K562 (cell line): Measurements from ENCODE around the gene PIK3C2G. TPM values are rescaled to one million over a fixed set of nuclear protein-coding genes. Genes with fewer than 3 reads are reported as not detected.

Source experiments
- ATAC-seq: fragments of 200-7000 bp; cut with Tn5 transposase; 3 replicates; pipeline ENCODE4 v1.9.1; 2020; ENCODE audit warnings: moderate library complexity
- BruUV-seq: library from RNA; stranded (reverse); fragments of 400-500 nt; replicated peaks from 2 replicates; lab custom pipeline; 2021; lab: Mats Ljungman, UMichigan
- CTCF ChIA-PET: fragments of 300-600 bp; formaldehyde crosslinking; extraction: SDS; loops from one replicate; lab custom pipeline; 2021; ENCODE audit warnings: low intra/inter-chr PET ratio; lab: Yijun Ruan, JAX
- POLR2A ChIA-PET: fragments of 300-600, 350-650 bp; sonication (Branson Sonifier 250); formaldehyde crosslinking; extraction: SDS; loops from one replicate; lab custom pipeline; 2021; ENCODE audit warnings: antibody characterized with exemption, inconsistent platforms; lab: Yijun Ruan, JAX
- DNase-seq, 4 experiments: peaks; one replicate each; pipeline versions ENCODE4 v3.0.0 to v3.0.0-alpha.2; 2011 to 2018; ENCODE audit warnings: low spot score in 3 of 4, mixed read lengths in 3 of 4; ENCODE audit errors: extremely low read depth in 1 of 4
- FAIRE-seq: peaks from 2 replicates; lab custom pipeline; 2011; peaks lifted over from hg19 to GRCh38; lab: Jason Lieb, UNC
- H2AFZ ChIP-seq: 2 replicates; pipeline ENCODE4 v1.6.0; 2011; ENCODE audit warnings: low read depth, low read length, control low read depth, inconsistent platforms
- H3K27ac ChIP-seq: fragments of 200-600 bp; 3 replicates; pipeline ENCODE4 v1.8.0; 2011; ENCODE audit warnings: low read depth, mild to moderate bottlenecking, control low read depth, inconsistent platforms, low read length, moderate library complexity, mixed read lengths; ENCODE audit errors: extremely low read depth
- H3K27me3 ChIP-seq, 2 experiments: fragments of 300-600 bp in 1 of 2; 2 replicates in 1 of 2; 3 replicates in 1 of 2; pipeline versions ENCODE4 v1.6.0 to v1.8.0; 2011; ENCODE audit warnings: inconsistent platforms in 2 of 2, low read length in 2 of 2, mild to moderate bottlenecking in 1 of 2, mixed read lengths in 1 of 2, moderate library complexity in 1 of 2; ENCODE audit not compliant: control insufficient read depth in 2 of 2, insufficient read depth in 2 of 2
- H3K36me3 ChIP-seq: fragments of 300-600 bp; 3 replicates; pipeline ENCODE4 v1.8.0; 2011; ENCODE audit warnings: mild to moderate bottlenecking, low read length, inconsistent platforms; ENCODE audit not compliant: control insufficient read depth, insufficient read depth
- H3K4me1 ChIP-seq, 2 experiments: fragments of 200-600 bp in 1 of 2; replicated peaks in 1 of 2; 2 replicates in 1 of 2; 3 replicates in 1 of 2; pipeline versions ENCODE4 v1.5.1 to v1.8.0; 2011; ENCODE audit warnings: inconsistent platforms in 2 of 2, low read length in 2 of 2, mild to moderate bottlenecking in 1 of 2, mixed read lengths in 1 of 2, moderate library complexity in 1 of 2; ENCODE audit not compliant: control insufficient read depth in 2 of 2, insufficient read depth in 2 of 2
- H3K4me2 ChIP-seq: 2 replicates; pipeline ENCODE4 v1.6.1; 2011; ENCODE audit warnings: low read length, control low read depth, inconsistent platforms, mixed read lengths; ENCODE audit not compliant: insufficient read depth
- H3K4me3 ChIP-seq: fragments of 200-600 bp; sonication (generic), shearing (Covaris generic); 2 replicates; pipeline ENCODE4 v1.5.1; 2016; ENCODE audit warnings: control low read depth, inconsistent platforms
- H3K79me2 ChIP-seq: fragments of 200-600 bp; 3 replicates; pipeline ENCODE4 v1.8.0; 2011; ENCODE audit warnings: low read length, inconsistent platforms; ENCODE audit not compliant: control insufficient read depth, insufficient read depth
- H3K9ac ChIP-seq, 2 experiments: 2 replicates each; pipeline versions ENCODE4 v1.6.0 to v1.6.1; 2011; ENCODE audit warnings: low read depth in 2 of 2, low read length in 2 of 2, control low read depth in 1 of 2, inconsistent platforms in 1 of 2, mild to moderate bottlenecking in 1 of 2, mixed read lengths in 1 of 2; ENCODE audit not compliant: insufficient read depth in 1 of 2
- H3K9me1 ChIP-seq: one replicate; pipeline ENCODE4 v1.6.0; 2011; ENCODE audit warnings: inconsistent platforms, mild to moderate bottlenecking, low read length, moderate library complexity; ENCODE audit not compliant: control insufficient read depth, insufficient read depth
- H3K9me3 ChIP-seq: replicated peaks from 2 replicates; pipeline ENCODE4 v1.5.1; 2011; ENCODE audit warnings: low read depth, low read length, inconsistent platforms; ENCODE audit not compliant: control insufficient read depth, insufficient read depth
- H4K20me1 ChIP-seq: replicated peaks from 2 replicates; pipeline ENCODE4 v1.6.1; 2011; ENCODE audit warnings: low read length, inconsistent platforms, mixed read lengths; ENCODE audit not compliant: control insufficient read depth, insufficient read depth
- ARID3A ChIP-seq: IDR thresholded peaks from 2 replicates; pipeline ENCODE4 v1.6.1; 2012; ENCODE audit warnings: low read depth, low read length, improper control_type of control experiment, borderline replicate concordance
- EHMT2 ChIP-seq: fragments of 450-650 bp; IDR thresholded peaks from 2 replicates; pipeline ENCODE4 v1.6.1; 2018; ENCODE audit warnings: antibody characterized with exemption
- FOXJ2 ChIP-seq: fragments of 200-800 bp; sonication (Bioruptor generic); IDR thresholded peaks from 2 replicates; pipeline ENCODE4 v1.6.1; 2016; ENCODE audit warnings: missing genetic modification characterization, missing compliant biosample characterization
- GTF2B ChIP-seq: IDR thresholded peaks from 2 replicates; pipeline ENCODE4 v1.6.1; 2011; ENCODE audit not compliant: insufficient read length; ENCODE audit errors: extremely low read depth
- HDAC3 ChIP-seq: fragments of 450-650 bp; IDR thresholded peaks from 2 replicates; pipeline ENCODE4 v1.6.1; 2018; ENCODE audit warnings: borderline replicate concordance, mild to moderate bottlenecking, moderate library complexity; ENCODE audit not compliant: partially characterized antibody
- KHSRP ChIP-seq: fragments of 450-650 bp; IDR thresholded peaks from 2 replicates; pipeline ENCODE4 v1.6.1; 2017
- LEF1 ChIP-seq: fragments of 450-650 bp; IDR thresholded peaks from 2 replicates; pipeline ENCODE4 v1.6.1; 2016; ENCODE audit warnings: mild to moderate bottlenecking
- NR4A1 ChIP-seq, 2 experiments: fragments of 250-450 bp in 1 of 2; fragments of 450-650 bp in 1 of 2; sonication (Bioruptor Pico) in 1 of 2; IDR thresholded peaks; 2 replicates each; pipeline versions ENCODE4 v1.4.0 to v1.6.1; 2016 to 2020; ENCODE audit warnings: mild to moderate bottlenecking in 2 of 2, missing compliant biosample characterization in 1 of 2, missing genetic modification characterization in 1 of 2, moderate library complexity in 1 of 2
- PKNOX1 ChIP-seq: fragments of 450-650 bp; IDR thresholded peaks from 2 replicates; pipeline ENCODE4 v1.6.1; 2016
- RBFOX2 ChIP-seq: fragments of 200-400 bp; formaldehyde crosslinking; IDR thresholded peaks from 2 replicates; pipeline ENCODE4 v1.6.1; 2017; ENCODE audit warnings: low read depth, mild to moderate bottlenecking, low read length, moderate library complexity
- SLC30A9 ChIP-seq: fragments of 250-450 bp; sonication (Bioruptor Pico); IDR thresholded peaks from 2 replicates; pipeline ENCODE4 v1.8.0; 2022; ENCODE audit warnings: mild to moderate bottlenecking, moderate library complexity
- TAF7 ChIP-seq: fragments of 450-650 bp; IDR thresholded peaks from 2 replicates; pipeline ENCODE4 v1.6.1; 2016; ENCODE audit warnings: missing genetic modification characterization, missing compliant biosample characterization
- TARDBP ChIP-seq: fragments of 450-650 bp; IDR thresholded peaks from 2 replicates; pipeline ENCODE4 v1.6.1; 2016
- TBP ChIP-seq: optimal IDR thresholded peaks from 2 replicates; pipeline ENCODE3; 2011; ENCODE audit warnings: low read depth, low read length, improper control_type of control experiment
- ZFP1 ChIP-seq: fragments of 450-650 bp; formaldehyde crosslinking; IDR thresholded peaks from 2 replicates; pipeline ENCODE4 v1.4.0; 2020; ENCODE audit warnings: mild to moderate bottlenecking, mixed read lengths
- ZHX1 ChIP-seq: fragments of 150-350 bp; conservative IDR thresholded peaks from 2 replicates; pipeline ENCODE4 v1.6.1; 2014; ENCODE audit warnings: low read length
- ZNF780A ChIP-seq: fragments of 250-450 bp; sonication (Bioruptor Pico); IDR thresholded peaks from 2 replicates; pipeline ENCODE4 v1.5.0; 2021; ENCODE audit warnings: mild to moderate bottlenecking
- WGBS: fragments of 100-300 bp; shearing (Covaris generic); methylation state at CpG from one replicate; pipeline ENCODE4 v1.1.6; 2016; ENCODE audit warnings: low coverage, mixed read lengths; ENCODE audit not compliant: insufficient coverage; ENCODE audit errors: missing lambda C conversion rate; 5-methylcytosine and 5-hydroxymethylcytosine counted together
- in situ Hi-C: fragments of 300-500 bp; cut with MboI; formaldehyde crosslinking; loops from 4 replicates; pipeline ENCODE4 v1.15.0; 2018; ENCODE audit warnings: inconsistent platforms, mixed read lengths
- intact Hi-C: fragments of 100-400 bp; cut with micrococcal nuclease; formaldehyde crosslinking; loops from 2 replicates; pipeline ENCODE4 v1.14.2; 2022
- polyA plus RNA-seq, 8 experiments: library from polyadenylated mRNA; depleted of rRNA in 4 of 8; stranded (reverse) in 5 of 8; unstranded in 3 of 8; fragments of >200 nt; fragmentation: Nextera tagmentation in 2 of 8; fragmentation: Illumina TruSeq in 1 of 8; extraction: Ambion mirVana in 2 of 8; extraction: Trizol in 1 of 8; gene quantifications; 2 replicates each; pipeline versions ENCODE4 v1.2.1 to v1.2.3, GENCODE V29; 2011 to 2014; ENCODE audit warnings: inconsistent platforms in 1 of 8, missing spikeins in 1 of 8
- total RNA-seq, 7 experiments: library from RNA; depleted of rRNA in 6 of 7; stranded (reverse); fragments of >200 nt in 6 of 7; fragmentation: Illumina TruSeq in 2 of 7; extraction: Trizol in 2 of 7; gene quantifications; 2 replicates each; pipeline versions ENCODE4 v1.2.1 to v1.2.3, GENCODE V29; 2011 to 2021; ENCODE audit warnings: low replicate concordance in 1 of 7

The PIK3C2G gene
- total and polyA plus RNA-seq, 9 of the 15 experiments (the other 6 are each of a cell fraction or from before 2014, with no cell fraction given) = not detected

GRCh38 chr12:18646286-18646890 lies 385.1 kb downstream of the PIK3C2G start:
- DNase-seq = no peak
- H3K4me3 ChIP-seq = no peak overlapping the region
- H3K79me2 ChIP-seq = no peaks in the 10 kb centered on the region
- in situ Hi-C loops (no loop called here), intact Hi-C loops (no loop called here)
- H3K9ac ChIP-seq = no peak overlapping the region
- no TSS peak for BruUV-seq
- 68% methylated on average over 6 of the region's 6 CpGs for WGBS
- H4K20me1 ChIP-seq = no peaks in the 10 kb centered on the region
- no peak overlapping the region for H3K4me2 ChIP-seq
- ChIA-PET POLR2A (no interaction called here), CTCF (no interaction called here)
- H3K27me3 ChIP-seq = no peaks in the 10 kb centered on the region
- H2AFZ ChIP-seq = 0 out of 2 replicates have a peak overlapping the region, but pooled peaks have one; percentile 32
- H3K36me3 ChIP-seq = no peaks in the 10 kb centered on the region
- H3K9me3 ChIP-seq = no peaks in the 10 kb centered on the region
- no peaks in the 10 kb centered on the region for H3K4me1 ChIP-seq
- no peak for ATAC-seq
- no peak overlapping the region for H3K27ac ChIP-seq
- no peak for FAIRE-seq
- H3K9me1 ChIP-seq = no peaks in the 10 kb centered on the region
- TF ChIP-seq ZNF780A (CRISPR knock-in tag) (no peak), ARID3A (no peak), SLC30A9 (CRISPR knock-in tag) (no peak), TARDBP (no peak), ZFP1 (CRISPR knock-in tag) (no peak), LEF1 (no peak), FOXJ2 (tag) (no peak), GTF2B (no peak), RBFOX2 (no peak), TBP (no peak), ZHX1 (no peak), NR4A1 (CRISPR knock-in tag; IDR thresholded peaks at IDR 0.05) (no peak), NR4A1 (tag; IDR thresholded peaks at IDR 0.05) (no peak), KHSRP (no peak), TAF7 (tag) (no peak), PKNOX1 (no peak), EHMT2 (no peak), HDAC3 (no peak)
